H1 (cell line): ENCODE measurements around the gene MAN1C1. TPM values are rescaled to one million over a fixed set of nuclear protein-coding genes. Genes with fewer than 3 reads are reported as not detected.
A peak's percentile ranks its signal among the peaks of the same experiment; 100 is the strongest.

ENCODE experiments used
- CTCF ChIA-PET: fragments of 300-600 bp; sonication (Branson Sonifier 250); formaldehyde crosslinking; loops from one replicate; lab custom pipeline; 2021; ENCODE audit not compliant: partially characterized antibody; lab: Charles Lee
- POLR2A ChIA-PET: fragments of 300-600 bp; sonication (Branson Sonifier 250); formaldehyde crosslinking; loops from one replicate; lab custom pipeline; 2021; ENCODE audit warnings: inconsistent platforms; ENCODE audit not compliant: partially characterized antibody; lab: Charles Lee
- DNase-seq, 2 experiments: peaks; one replicate each; pipeline versions ENCODE4 v3.0.0 to v3.0.0-alpha.2; 2010 to 2022; ENCODE audit warnings: low spot score in 2 of 2, low read depth in 1 of 2, mixed read lengths in 1 of 2
- FAIRE-seq: peaks from 2 replicates; lab custom pipeline; 2011; peaks lifted over from hg19 to GRCh38; lab: Jason Lieb, UNC
- H2AFZ ChIP-seq: 2 replicates; pipeline ENCODE4 v1.8.1; 2012; ENCODE audit warnings: low read length, inconsistent platforms
- H2AK5ac ChIP-seq: 2 replicates; pipeline ENCODE4 v1.6.1; 2013; ENCODE audit warnings: low read depth, low read length
- H2BK120ac ChIP-seq: replicated peaks from 2 replicates; pipeline ENCODE3; 2013; ENCODE audit warnings: low read depth, low read length, inconsistent platforms
- H2BK12ac ChIP-seq: 2 replicates; pipeline ENCODE4 v1.6.1; 2013; ENCODE audit warnings: low read depth, low read length
- H2BK15ac ChIP-seq: 2 replicates; pipeline ENCODE4 v1.6.1; 2013; ENCODE audit warnings: low read length
- H2BK20ac ChIP-seq: 2 replicates; pipeline ENCODE4 v1.6.1; 2013; ENCODE audit warnings: low read length
- H2BK5ac ChIP-seq: 2 replicates; pipeline ENCODE4 v1.6.1; 2013; ENCODE audit warnings: low read depth, low read length
- H3K14ac ChIP-seq: 2 replicates; pipeline ENCODE4 v1.6.1; 2013; ENCODE audit warnings: inconsistent platforms; ENCODE audit not compliant: insufficient read length
- H3K18ac ChIP-seq: 2 replicates; pipeline ENCODE4 v1.6.1; 2013; ENCODE audit warnings: low read length; ENCODE audit errors: extremely low read depth
- H3K23ac ChIP-seq: 2 replicates; pipeline ENCODE4 v1.6.1; 2013; ENCODE audit warnings: inconsistent platforms; ENCODE audit not compliant: insufficient read length
- H3K23me2 ChIP-seq: 2 replicates; pipeline ENCODE4 v1.6.1; 2013; ENCODE audit warnings: low read depth, low read length
- H3K27ac ChIP-seq: 2 replicates; pipeline ENCODE4 v1.6.1; 2011; ENCODE audit warnings: low read depth, low read length, inconsistent platforms
- H3K27me3 ChIP-seq, 4 experiments: replicated peaks in 1 of 4; 1 replicate in 1 of 4; 2 replicates in 3 of 4; pipeline versions ENCODE4 v1.6.1 to v1.8.1; 2011 to 2013; ENCODE audit warnings: low read length in 3 of 4, mild to moderate bottlenecking in 3 of 4, inconsistent platforms in 2 of 4, mixed read lengths in 2 of 4, moderate library complexity in 1 of 4; ENCODE audit not compliant: control insufficient read depth in 3 of 4, insufficient read depth in 3 of 4; ENCODE audit errors: extremely low read depth in 1 of 4
- H3K36me3 ChIP-seq, 4 experiments: 2 replicates each; pipeline versions ENCODE4 v1.6.1 to v1.8.1; 2011 to 2013; ENCODE audit warnings: mild to moderate bottlenecking in 4 of 4, low read length in 3 of 4, moderate library complexity in 2 of 4, control low read depth in 1 of 4, inconsistent platforms in 1 of 4; ENCODE audit not compliant: insufficient read depth in 4 of 4, control insufficient read depth in 2 of 4
- H3K4ac ChIP-seq: replicated peaks from 2 replicates; pipeline ENCODE3; 2013; ENCODE audit warnings: low read length, low read depth, mixed read lengths, inconsistent platforms; ENCODE audit not compliant: insufficient read length
- H3K4me1 ChIP-seq, 4 experiments: replicated peaks in 1 of 4; 1 replicate in 1 of 4; 2 replicates in 3 of 4; pipeline versions ENCODE4 v1.6.1 to v1.8.1; 2011 to 2013; ENCODE audit warnings: low read length in 3 of 4, inconsistent platforms in 2 of 4, mixed read lengths in 1 of 4; ENCODE audit not compliant: insufficient read depth in 4 of 4, control insufficient read depth in 3 of 4
- H3K4me2 ChIP-seq, 2 experiments: 2 replicates each; pipeline versions ENCODE4 v1.6.1 to v1.8.1; 2011 to 2013; ENCODE audit warnings: low read depth in 2 of 2, low read length in 2 of 2, control low read depth in 1 of 2, inconsistent platforms in 1 of 2, mild to moderate bottlenecking in 1 of 2; ENCODE audit not compliant: insufficient read depth in 1 of 2
- H3K4me3 ChIP-seq, 4 experiments: fragments of 200-600, 300-600 bp in 1 of 4; sonication (generic), shearing (Covaris generic), sonication (Bioruptor Twin) in 1 of 4; 2 replicates each; pipeline versions ENCODE4 v1.5.1 to v1.8.1; 2011 to 2016; ENCODE audit warnings: low read length in 4 of 4, low read depth in 3 of 4, control low read depth in 2 of 4, inconsistent platforms in 2 of 4, mild to moderate bottlenecking in 2 of 4, mixed read lengths in 1 of 4, moderate library complexity in 1 of 4; ENCODE audit not compliant: insufficient read depth in 2 of 4; ENCODE audit errors: extremely low read depth in 1 of 4
- H3K56ac ChIP-seq: replicated peaks from 2 replicates; pipeline ENCODE3; 2013; ENCODE audit warnings: low read depth, mild to moderate bottlenecking, mixed read lengths, low read length, inconsistent platforms; ENCODE audit not compliant: insufficient read length
- H3K79me1 ChIP-seq: 2 replicates; pipeline ENCODE4 v1.6.1; 2013; ENCODE audit warnings: low read depth, low read length, control low read depth
- H3K79me2 ChIP-seq, 2 experiments: 2 replicates each; pipeline versions ENCODE4 v1.6.1 to v1.8.1; 2012 to 2013; ENCODE audit warnings: low read length in 2 of 2, mild to moderate bottlenecking in 2 of 2, inconsistent platforms in 1 of 2; ENCODE audit not compliant: insufficient read depth in 2 of 2, control insufficient read depth in 1 of 2
- H3K9ac ChIP-seq, 4 experiments: replicated peaks in 1 of 4; 1 replicate in 1 of 4; 2 replicates in 3 of 4; pipeline versions ENCODE4 v1.6.1 to v1.8.1; 2011 to 2013; ENCODE audit warnings: low read depth in 3 of 4, low read length in 3 of 4, control low read depth in 2 of 4, mild to moderate bottlenecking in 2 of 4, moderate library complexity in 2 of 4, inconsistent platforms in 1 of 4; ENCODE audit errors: extremely low read depth in 1 of 4
- H3K9me3 ChIP-seq, 2 experiments: 2 replicates each; pipeline versions ENCODE4 v1.6.1 to v1.8.1; 2012 to 2013; ENCODE audit warnings: mild to moderate bottlenecking in 2 of 2, moderate library complexity in 2 of 2, control low read depth in 1 of 2, inconsistent platforms in 1 of 2, low read depth in 1 of 2, low read length in 1 of 2, mixed read lengths in 1 of 2; ENCODE audit not compliant: insufficient read depth in 2 of 2
- H4K20me1 ChIP-seq, 2 experiments: replicated peaks in 1 of 2; 2 replicates each; pipeline versions ENCODE3 to v1.8.1; 2011 to 2013; ENCODE audit warnings: inconsistent platforms in 2 of 2, low read length in 2 of 2, mild to moderate bottlenecking in 1 of 2; ENCODE audit not compliant: insufficient read depth in 2 of 2, control insufficient read depth in 1 of 2
- H4K5ac ChIP-seq: 2 replicates; pipeline ENCODE4 v1.6.1; 2013; ENCODE audit warnings: low read length, low read depth, mixed read lengths, inconsistent platforms; ENCODE audit not compliant: insufficient read length
- H4K8ac ChIP-seq: 2 replicates; pipeline ENCODE4 v1.8.0; 2013; ENCODE audit warnings: mild to moderate bottlenecking, moderate library complexity, low read length, inconsistent platforms; ENCODE audit not compliant: insufficient read depth; ENCODE audit errors: extremely low read depth
- H4K91ac ChIP-seq: replicated peaks from 2 replicates; pipeline ENCODE3; 2013; ENCODE audit warnings: low read length, mixed read lengths, inconsistent platforms; ENCODE audit not compliant: insufficient read length
- POLR2A ChIP-seq, 2 experiments: IDR thresholded peaks; 1 replicate in 1 of 2; 2 replicates in 1 of 2; pipeline ENCODE4 v1.6.1; 2011; ENCODE audit warnings: low read depth in 2 of 2, low read length in 2 of 2, mild to moderate bottlenecking in 2 of 2; ENCODE audit errors: control extremely low read depth in 1 of 2
- SIN3A ChIP-seq, 2 experiments: IDR thresholded peaks in 1 of 2; conservative IDR thresholded peaks in 1 of 2; 2 replicates each; pipeline ENCODE4 v1.6.1; 2011 to 2012; ENCODE audit warnings: low read length in 2 of 2, improper control_type of control experiment in 1 of 2, low read depth in 1 of 2, mild to moderate bottlenecking in 1 of 2
- WGBS, 2 experiments: shearing (Covaris generic) in 1 of 2; methylation state at CpG; one replicate each; pipeline versions ENCODE4 v1.1.6 to v1.1.7; 2013 to 2015; ENCODE audit warnings: low lambda C conversion rate in 2 of 2, mixed read lengths in 2 of 2, inconsistent platforms in 1 of 2, low coverage in 1 of 2, missing lambda C conversion rate in 1 of 2; ENCODE audit not compliant: insufficient replicate concordance in 2 of 2, insufficient coverage in 1 of 2, insufficient read length in 1 of 2; ENCODE audit errors: extremely low coverage in 1 of 2, missing lambda C conversion rate in 1 of 2; 5-methylcytosine and 5-hydroxymethylcytosine counted together
- polyA plus RNA-seq, 7 experiments: library from polyadenylated mRNA; depleted of rRNA in 3 of 7; stranded (reverse) in 5 of 7; unstranded in 2 of 7; fragments of >200 nt in 5 of 7; fragments of 200-250 nt in 2 of 7; gene quantifications; 1 replicate in 5 of 7; 2 replicates in 1 of 7; 4 replicates in 1 of 7; pipeline versions ENCODE4 v1.2.1 to v1.2.3, GENCODE V29; 2011 to 2013; ENCODE audit warnings: missing spikeins in 2 of 7, mixed read lengths in 2 of 7
- total RNA-seq: library from RNA; stranded (reverse); fragmentation: NEBNext Ultra II Directional; extraction: Animal tissue kit (Norgen Biotek cat#: 25700); gene quantifications from 2 replicates; pipeline ENCODE4 v1.2.1, GENCODE V29; 2021
- TF ChIP-seq, protein P1 (sequence below), 3 experiments: IDR thresholded peaks; 1 replicate in 2 of 3; 2 replicates in 1 of 3; pipeline versions ENCODE4 v1.5.1 to v1.6.1; 2011; ENCODE audit warnings: low read length in 3 of 3, mild to moderate bottlenecking in 3 of 3, inconsistent platforms in 2 of 3, low read depth in 1 of 3, moderate library complexity in 1 of 3; ENCODE audit not compliant: insufficient read depth in 1 of 3; ENCODE audit errors: control extremely low read depth in 1 of 3

Gene MAN1C1
- total and polyA plus RNA-seq, 2 of the 8 experiments (the other 6 are each of a cell fraction or from before 2014, with no cell fraction given) = 7.8 to 15.2 TPM

DNA sequence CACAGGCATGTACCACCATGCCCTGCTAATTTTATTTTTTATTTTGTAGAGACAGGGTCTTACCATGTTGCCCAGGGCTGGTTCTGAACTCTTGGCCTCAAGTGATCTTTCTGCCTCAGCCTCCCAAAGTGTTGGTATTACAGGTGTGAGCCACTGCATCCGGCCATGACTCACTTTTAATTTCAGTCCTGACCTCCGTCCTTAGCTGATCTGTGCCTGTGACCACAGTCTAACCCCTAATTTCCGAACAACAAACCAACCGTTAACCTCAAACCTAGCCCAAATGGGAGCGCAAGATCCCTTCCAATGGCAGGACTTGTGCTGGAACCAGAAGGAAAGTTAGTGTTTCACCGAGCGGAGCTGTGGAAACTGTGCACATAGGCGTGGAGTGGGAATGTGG, 29.3 kb upstream of the MAN1C1 start:
- H4K20me1 ChIP-seq = peaks cover 0 to 2% of the 10 kb centered on the region in 2 experiments
- no peaks in the 10 kb centered on the region for H3K36me3 ChIP-seq
- ChIA-PET CTCF (interaction anchor here (0.8 to 9.6 kb wide), 5 partner anchors 16 to 68 kb away, joined by 3 to 92 read pairs (median 3); no protein-coding TSS in a partner anchor), POLR2A (no interaction called here)
- H2BK12ac ChIP-seq = peak overlapping the region; percentile 96
- WGBS, 2 experiments = 94% methylated on average over 8 of the region's 8 CpGs; no CpG with 5 or more reads in 1 of the 2 experiments
- peak overlapping the region; percentile 69 for H2BK120ac ChIP-seq
- H3K79me2 ChIP-seq = no peaks in the 10 kb centered on the region
- H3K4me2 ChIP-seq = peak overlapping the region; percentile 34 to 62; a peak in 1 of 4 replicates
- FAIRE-seq = no peak
- H3K18ac ChIP-seq = peak overlapping the region; percentile 44; the same call in 1 of the 2 replicates
- no peak overlapping the region for H4K8ac ChIP-seq
- no peak overlapping the region for H4K5ac ChIP-seq
- TF ChIP-seq, protein P1, sequence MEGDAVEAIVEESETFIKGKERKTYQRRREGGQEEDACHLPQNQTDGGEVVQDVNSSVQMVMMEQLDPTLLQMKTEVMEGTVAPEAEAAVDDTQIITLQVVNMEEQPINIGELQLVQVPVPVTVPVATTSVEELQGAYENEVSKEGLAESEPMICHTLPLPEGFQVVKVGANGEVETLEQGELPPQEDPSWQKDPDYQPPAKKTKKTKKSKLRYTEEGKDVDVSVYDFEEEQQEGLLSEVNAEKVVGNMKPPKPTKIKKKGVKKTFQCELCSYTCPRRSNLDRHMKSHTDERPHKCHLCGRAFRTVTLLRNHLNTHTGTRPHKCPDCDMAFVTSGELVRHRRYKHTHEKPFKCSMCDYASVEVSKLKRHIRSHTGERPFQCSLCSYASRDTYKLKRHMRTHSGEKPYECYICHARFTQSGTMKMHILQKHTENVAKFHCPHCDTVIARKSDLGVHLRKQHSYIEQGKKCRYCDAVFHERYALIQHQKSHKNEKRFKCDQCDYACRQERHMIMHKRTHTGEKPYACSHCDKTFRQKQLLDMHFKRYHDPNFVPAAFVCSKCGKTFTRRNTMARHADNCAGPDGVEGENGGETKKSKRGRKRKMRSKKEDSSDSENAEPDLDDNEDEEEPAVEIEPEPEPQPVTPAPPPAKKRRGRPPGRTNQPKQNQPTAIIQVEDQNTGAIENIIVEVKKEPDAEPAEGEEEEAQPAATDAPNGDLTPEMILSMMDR (IDR thresholded peaks at IDR 0.05; ENCODE audit: control extremely low read depth in 1 of 3, insufficient read depth in 1 of 3, low read depth in 1 of 3, low read length in 3 of 3) = no peak
- TF ChIP-seq SIN3A (conservative IDR thresholded peaks at IDR 0.05 in 1 of 2, IDR thresholded peaks at IDR 0.05 in 1 of 2; ENCODE audit: low read depth in 1 of 2, low read length in 2 of 2) = no peak
- TF ChIP-seq POLR2A (IDR thresholded peaks at IDR 0.05; ENCODE audit: control extremely low read depth in 1 of 2, low read depth in 2 of 2, low read length in 2 of 2) = no peak
- no peak overlapping the region for H3K4ac ChIP-seq
- no peak overlapping the region for H2AFZ ChIP-seq
- peak overlapping the region; percentile 18 for H2BK20ac ChIP-seq
- no peaks in the 10 kb centered on the region for H3K9me3 ChIP-seq
- 0 out of 2 replicates have a peak overlapping the region, but pooled peaks have one; percentile 5 for H2BK15ac ChIP-seq
- H3K4me3 ChIP-seq = no peak overlapping the region
- peak overlapping the region; percentile 64 for H2BK5ac ChIP-seq
- peaks cover 0 to 16% (median 10%) of the 10 kb centered on the region in 4 experiments; a peak in 6 of 7 replicates for H3K4me1 ChIP-seq
- peak overlapping the region; percentile 99; the same call in 1 of the 2 replicates for H2AK5ac ChIP-seq
- 0 out of 7 replicates have a peak overlapping the region, but pooled peaks of 1 of the 4 experiments have one; percentile 3 for H3K9ac ChIP-seq
- H3K79me1 ChIP-seq = no peaks in the 10 kb centered on the region
- no peak for DNase-seq
- H3K27ac ChIP-seq = 0 out of 2 replicates have a peak overlapping the region, but pooled peaks have one; percentile 21
- H3K23me2 ChIP-seq = peaks cover 5% of the 10 kb centered on the region; the same call in 1 of the 2 replicates
- H3K56ac ChIP-seq = no peak overlapping the region
- H3K27me3 ChIP-seq = no peaks in the 10 kb centered on the region
- H3K23ac ChIP-seq = no peak overlapping the region
- H3K14ac ChIP-seq = no peak overlapping the region
- H4K91ac ChIP-seq = peak overlapping the region; percentile 91
